NOMO-1 treated with dmso at 0.1 percent for 144 hours (cell line): Measurements from ENCODE around the gene RPS6KA3.
"Not testable (repeated sequence)": the region's sequence is repeated elsewhere in the genome, so short reads cannot be mapped to it uniquely, and the experiment has no call there.

Experiments used
- DNase-seq: peaks from one replicate; lab custom pipeline; 2025; ENCODE audit not compliant: unreplicated experiment; lab: John Stamatoyannopoulos, UW

The RPS6KA3 gene

DNA sequence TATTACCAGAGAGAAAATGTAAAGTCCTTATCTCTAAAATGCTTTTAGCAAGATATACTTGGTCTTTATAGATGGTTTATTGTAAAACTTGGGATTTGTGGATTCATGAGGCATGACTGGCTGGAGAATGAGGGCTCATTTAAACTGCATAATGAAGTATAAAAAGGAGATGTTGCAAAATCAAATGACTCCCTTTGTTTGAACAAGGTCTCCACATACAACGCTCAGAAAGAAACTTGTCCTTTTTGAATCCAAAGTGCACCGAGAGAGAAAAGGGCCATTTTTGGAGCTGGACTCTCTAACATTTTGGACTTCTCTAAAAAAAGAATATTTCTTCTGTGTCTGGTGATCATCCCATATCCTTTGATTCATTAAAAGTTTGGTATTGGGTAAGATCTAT lies 117.4 kb downstream of the RPS6KA3 start:
- DNase-seq = no peak

DNA sequence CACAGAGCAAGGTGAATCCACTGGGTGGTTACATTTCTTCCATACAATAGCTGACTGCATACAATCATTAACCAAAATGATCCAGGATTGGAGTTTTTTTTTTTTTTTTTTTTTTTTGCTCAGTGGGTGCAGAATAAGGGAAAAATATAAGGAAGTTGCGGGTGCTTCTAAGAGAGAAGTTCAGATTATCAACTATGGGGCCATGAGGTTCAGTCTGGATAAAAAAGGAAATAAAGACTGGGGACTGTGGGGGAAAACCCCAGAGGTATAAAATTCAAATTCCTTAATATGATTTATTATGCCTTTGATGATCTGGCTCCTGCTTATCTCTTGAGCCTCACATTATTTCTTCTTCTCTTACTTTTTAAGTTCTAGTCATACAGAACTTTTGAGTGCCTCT lies 119.1 kb downstream of the RPS6KA3 start:
- DNase-seq = peak; percentile 24

DNA sequence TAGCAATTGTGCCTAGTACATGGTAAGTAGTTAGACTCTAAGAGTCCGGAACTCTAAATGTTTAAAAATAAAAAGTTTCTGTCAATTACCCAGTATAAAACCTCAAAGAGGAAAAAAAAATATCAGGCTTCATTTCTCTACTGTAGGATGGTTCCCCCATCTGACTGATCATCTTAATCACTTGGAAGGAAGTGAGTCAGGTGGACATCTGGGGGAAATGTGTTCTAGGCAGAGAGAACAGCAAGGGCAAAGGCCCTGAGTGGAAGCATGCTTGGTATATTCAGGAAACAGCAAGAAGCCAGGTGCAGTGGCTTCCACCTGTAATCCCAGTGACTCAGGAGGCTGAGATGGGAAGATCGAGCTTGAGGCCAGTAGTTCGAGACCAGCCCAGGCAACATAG lies 122.2 kb downstream of the RPS6KA3 start:
- DNase-seq = no peak

DNA sequence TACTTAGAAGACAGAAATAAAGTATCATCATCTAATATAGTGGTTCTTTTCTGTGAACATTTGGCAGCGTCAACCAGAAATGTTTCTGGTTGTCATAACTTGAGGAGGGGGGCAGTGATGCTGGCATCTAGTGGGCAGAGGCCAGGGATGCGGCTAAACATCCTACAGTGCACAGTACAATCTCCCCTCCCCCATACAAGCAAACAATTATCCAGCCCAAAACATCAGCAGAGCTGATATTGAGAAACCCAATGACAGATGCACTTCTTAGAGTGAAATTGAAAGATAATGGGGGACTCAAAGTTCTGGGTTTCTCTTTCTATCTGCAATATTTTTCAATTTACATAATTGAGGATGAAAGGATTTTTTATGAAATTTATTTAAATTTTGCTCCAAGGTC lies 123.1 kb downstream of the RPS6KA3 start:
- DNase-seq = no peak

DNA sequence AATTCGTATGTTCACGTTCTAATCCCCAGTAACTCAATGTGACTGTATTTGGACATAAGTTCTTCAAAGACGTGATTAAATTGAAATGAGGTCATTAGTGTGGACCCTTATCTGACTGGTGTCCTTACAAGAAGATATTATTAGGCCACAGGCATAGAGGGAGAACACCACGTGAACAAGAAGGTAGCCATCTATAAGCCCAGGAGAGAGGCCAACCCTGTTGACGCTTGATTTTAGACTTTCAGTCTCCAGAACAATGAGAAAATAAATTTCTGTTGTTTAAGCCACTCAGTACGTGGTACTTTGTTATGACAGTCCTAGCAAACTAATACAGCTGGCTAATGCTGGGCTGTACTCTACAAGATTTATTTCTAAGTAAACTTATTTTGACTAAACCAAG lies 123.6 kb downstream of the RPS6KA3 start:
- no peak for DNase-seq

DNA sequence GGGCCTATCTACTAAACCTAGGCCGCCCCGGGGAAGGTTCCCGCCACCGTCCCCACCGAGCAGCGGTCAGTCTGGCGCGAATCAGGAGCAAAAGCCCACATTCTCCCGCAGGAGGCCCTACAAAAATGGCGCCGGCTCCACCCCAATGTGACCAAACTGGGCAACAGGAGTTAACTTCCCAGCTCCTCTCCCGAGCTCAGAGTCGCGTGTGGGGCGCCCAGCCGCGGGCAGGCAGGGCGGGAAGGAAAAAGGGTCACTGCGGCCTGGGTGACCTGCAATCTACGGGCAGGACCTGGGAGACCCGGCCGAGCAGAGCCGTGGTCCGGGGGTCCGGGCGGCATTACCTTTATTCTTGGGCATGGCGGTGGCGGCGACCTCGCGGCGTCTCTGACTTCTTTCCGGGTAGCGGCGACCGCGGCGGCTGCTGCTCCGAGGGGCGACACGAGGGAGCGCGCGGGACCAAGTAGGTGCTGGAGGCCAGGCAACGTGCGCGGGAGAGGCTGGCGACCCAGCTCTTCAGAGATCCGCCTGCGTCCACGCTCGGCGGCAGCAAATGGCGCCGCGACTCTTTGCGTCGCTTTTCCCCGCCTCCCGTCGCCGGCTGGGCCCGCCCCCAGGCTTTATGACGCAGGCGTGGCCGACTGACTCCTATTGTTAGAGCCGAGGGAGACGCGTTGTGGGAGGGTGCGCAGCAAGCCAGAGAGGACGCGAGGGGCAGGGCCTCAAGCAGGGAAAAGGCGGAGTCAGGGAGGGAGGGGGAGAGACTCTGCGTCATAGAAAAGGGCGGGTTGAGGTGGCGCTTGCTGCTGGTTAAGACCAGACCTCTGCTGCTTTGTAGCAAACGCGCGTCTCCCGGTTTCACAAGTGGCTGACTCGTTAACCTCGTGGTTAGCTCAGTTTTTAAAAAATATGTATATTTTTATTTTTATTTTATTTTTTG lies 125.2 kb downstream of the RPS6KA3 start, which contains the start of gene EIF1AX:
EIF1AX (minus strand) TSS at position 558 of the 940 bp plus-strand sequence; CDS start at position 360, 198 bp downstream.
- DNase-seq = peak; percentile 100

DNA sequence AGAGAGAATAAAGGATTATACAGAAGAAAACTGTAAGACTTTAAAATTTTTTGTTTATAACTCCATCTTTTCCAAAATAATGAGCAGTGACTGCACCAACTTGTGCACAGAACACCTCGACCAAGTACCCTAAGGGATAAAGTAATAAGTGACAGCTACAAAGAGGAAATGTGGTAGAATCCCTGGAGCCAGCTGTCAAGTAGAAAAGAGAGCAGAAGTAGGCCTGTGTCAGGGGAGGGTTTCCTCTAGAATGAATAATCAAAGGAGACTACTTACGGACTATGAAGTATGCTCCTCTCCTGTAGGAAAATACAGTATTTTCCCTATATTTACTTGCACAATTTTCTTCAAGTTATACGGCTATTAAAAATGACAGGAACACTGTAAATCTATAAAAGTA lies 126.3 kb downstream of the RPS6KA3 start:
- no peak for DNase-seq

DNA sequence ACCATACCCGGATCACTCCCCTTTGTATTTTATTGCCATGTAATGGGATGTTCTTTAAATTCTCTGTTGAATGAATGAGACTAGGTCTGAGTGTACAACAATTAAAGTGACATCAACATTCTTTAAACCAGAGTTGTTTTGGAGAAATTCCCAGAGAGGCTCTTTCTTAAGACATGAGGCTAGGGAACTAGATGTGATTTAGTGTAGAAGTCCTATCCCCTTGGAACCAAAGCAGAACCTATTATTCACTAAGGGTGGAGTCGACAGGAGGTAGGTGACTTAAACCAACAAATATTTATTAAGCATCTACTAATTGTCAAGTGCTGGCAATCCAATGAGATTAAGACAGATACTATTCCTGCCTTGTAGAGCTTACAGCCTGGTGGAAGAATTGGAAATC lies 126.7 kb downstream of the RPS6KA3 start:
- no peak for DNase-seq

DNA sequence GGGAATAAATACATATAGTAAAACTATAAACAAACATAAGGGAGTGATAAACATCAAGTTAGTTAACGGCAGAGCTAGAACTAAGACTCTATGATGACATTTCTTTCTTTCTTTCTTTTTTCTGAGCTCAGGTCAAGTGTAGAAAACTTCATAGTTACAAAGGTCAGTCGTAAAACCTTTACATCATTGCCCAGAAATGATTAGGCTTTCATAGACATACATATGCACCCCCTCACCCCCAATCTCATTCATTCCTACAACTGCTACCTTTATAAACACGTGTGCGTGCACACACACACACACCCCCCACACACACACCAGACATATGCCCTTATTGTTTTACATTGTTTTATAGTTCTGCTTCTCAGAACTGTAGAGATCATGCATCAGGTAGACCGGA lies 130.8 kb downstream of the RPS6KA3 start:
- DNase-seq = no peak

DNA sequence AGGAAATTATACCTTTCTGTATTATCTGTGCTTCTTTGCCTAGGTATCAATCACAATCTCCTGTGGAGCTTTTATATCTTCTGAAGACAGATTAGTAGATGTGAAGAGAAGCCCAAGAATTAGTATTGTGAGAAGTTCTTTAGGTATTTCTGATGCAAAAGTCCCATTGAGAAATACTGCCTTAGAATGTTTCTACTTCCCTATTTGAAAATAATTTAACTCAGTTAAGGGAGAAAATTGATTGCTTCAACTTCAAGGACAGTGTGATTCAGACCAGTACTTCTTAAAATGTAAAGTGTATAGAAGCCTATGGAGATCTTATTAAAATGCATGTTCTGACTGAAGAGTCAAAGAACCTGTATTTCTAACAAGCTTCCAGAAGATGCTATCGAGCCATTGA lies 134.0 kb downstream of the RPS6KA3 start:
- peak; percentile 48 for DNase-seq

DNA sequence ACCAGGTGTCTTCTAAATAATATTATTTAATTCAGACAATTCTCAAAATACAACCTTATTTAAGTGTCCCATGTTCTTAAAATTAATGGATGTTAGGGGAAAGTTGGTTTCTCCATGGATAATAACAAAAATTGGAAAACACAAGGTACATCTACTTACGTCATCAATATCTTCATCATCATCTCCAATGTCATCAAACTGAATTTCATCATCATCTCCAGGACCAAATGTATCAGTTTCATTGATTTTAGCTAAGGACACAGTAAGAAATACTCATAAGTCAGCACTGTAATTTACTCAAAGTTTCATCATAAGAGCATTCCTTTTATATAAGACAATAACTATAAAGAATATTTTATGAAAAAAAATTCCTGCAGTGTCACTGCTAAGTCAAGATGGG lies 136.4 kb downstream of the RPS6KA3 start:
- DNase-seq = no peak

DNA sequence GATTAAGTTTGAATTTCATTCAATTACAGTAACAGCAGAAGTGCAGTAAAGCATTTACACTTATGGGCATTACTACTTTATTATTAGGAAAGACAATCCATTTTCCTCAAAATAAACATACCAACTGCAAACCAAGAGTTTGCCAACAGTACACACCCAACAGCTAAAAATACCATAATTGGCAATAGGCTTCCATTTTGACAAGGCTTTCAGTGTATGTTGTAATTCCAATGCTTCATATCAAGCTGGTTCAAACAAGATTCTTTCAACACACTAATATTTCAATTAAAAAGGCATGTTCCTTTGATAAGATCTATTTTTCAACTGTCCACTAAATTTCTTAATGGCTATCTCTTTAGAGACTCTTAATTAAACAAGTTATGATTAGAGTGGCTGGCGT lies 137.2 kb downstream of the RPS6KA3 start:
- DNase-seq = no peak

DNA sequence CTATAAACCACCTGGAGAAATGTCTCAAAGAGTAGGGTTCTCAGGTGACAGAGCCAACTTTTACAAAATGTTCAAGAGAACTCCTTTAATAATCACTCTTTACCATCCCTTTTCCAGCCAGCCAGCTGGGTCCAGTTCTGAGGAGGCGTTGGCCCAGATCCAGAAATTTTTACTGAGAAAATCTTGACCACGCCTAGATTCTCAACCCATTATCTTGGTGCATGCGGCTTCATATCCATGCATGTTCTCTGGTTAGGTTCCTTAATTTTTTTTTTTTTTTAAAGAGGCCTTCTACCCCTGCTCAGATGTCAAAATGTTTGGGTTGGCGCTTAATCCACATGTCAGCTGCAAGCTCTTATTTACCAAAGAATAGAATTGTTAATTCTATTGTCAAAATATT lies 138.0 kb downstream of the RPS6KA3 start:
- DNase-seq = no peak

DNA sequence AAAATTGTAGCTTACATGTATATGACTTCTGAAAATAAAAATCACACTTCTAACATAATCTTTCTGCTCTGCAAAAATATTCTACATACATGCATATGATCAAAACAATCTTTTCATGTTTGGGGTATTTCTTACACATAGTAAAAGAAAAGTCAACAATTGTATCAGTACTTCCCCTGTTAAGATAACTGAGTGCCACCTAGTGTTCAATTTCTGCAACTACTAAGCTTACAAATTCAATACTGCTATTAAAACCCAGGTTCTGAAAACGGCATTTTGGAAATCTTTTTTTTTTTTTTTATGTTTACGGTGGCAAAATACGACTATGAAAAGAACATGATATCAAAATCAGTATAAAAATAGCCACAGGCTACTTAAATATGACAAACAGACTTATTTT lies 139.3 kb downstream of the RPS6KA3 start:
- not testable (repeated sequence) for DNase-seq

DNA sequence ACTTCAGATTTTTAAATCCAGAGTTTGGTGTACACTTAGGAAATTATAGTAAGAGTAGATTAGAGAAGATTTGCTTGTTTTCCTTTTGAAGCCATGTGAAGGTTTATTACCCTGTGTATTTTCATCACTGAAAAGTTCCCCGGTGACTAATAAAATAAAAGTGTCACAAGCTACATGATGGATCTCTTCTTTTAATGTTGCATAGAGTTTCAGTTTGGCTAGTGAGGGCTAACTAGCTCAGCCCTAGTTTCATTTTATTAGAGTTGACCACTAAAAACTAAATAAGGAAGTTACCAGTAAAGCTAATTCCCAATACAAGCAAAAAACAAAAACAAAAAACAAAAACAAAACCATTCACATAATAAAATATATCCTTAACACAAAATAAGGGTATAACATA lies 139.9 kb downstream of the RPS6KA3 start:
- DNase-seq = not testable (repeated sequence)

DNA sequence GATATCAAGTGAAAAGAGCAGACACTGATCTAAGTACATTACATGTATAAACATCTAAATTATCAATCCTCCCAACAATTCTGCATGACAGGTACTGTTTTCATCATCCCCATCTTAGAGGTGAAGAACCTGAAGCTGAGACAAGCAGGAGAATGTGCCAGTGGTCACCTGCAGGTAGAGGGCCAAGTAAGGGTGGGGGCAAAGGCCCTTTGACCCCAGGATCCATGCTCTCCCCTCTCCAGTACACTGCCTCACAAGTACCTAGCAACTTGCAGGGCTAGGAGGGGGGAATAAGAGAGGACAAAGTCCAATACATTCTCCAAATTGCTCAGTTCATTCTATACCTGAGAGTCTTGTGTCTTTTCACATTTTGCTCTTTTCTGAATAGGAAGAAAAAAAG lies 141.7 kb downstream of the RPS6KA3 start:
- DNase-seq = no peak

DNA sequence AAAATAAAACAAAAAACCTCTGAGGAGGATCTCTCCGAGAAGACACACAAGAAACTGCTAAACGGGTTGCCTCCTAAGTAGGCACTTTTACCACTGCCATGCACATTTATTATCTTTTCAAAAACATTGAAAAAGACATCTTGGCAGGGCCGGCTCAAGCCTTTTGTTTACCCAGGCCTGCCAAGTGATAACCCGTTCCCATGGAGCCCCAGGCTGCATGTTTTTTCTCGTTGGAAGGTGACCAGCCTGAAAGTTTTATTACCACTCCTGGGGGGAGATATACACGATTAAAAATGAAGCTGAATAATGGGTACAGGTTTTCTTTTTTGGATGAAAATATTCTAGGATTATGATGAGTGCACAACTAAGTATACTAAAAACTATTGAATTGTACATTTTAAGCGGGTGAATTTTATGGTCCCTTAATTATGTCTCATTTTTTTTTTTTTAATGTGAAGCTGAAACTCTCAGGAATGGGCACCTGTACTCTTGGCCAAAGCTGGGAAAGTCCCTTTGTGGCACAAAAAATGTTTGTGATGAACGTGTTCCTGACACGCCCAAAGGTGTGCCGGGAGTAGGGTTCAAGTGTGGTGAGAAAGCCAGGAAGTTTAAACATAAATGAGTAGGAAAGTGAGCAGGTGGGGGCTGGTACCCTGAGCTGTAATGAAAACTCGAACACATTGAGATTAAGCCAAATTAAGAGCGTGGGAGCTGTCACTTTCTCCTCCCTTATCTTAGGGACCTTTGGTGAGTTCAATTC lies 148.5 kb downstream of the RPS6KA3 start:
- no peak for DNase-seq

DNA sequence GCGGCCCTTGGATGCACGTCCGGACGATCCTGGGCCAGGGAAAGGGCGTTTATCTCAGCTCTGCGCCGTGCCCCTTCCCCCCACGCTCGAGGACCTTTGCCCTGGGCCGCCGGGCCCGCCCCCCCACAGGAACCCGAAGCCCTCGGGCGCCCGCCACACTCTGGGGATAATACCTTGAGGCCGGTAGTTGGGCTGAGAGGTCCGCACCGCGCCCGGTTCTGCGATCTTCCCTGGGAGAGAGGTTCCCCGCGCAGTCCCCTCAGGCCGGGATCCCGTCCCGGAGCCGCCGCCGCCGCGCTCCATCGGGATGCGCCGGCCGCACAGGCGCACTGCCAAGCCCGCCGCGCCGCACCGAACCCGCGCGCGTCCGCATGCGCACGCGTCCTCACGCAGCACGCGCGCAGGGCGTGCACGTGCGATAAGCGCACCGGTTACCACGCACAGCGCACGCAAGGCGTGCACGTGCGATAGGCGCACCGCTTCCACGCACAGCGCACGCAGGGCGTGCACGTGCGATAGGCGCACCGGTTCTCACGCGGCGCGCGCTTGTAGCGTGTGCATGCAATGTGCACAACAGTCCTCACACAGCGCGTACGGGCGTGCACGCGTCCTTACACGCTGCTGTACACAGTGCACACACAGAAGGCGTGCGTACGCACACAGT lies 150.0 kb downstream of the RPS6KA3 start, which contains the start of gene MAP7D2:
MAP7D2 (minus strand) TSS at position 331 of the 664 bp plus-strand sequence; CDS start at position 303, 28 bp downstream.
- DNase-seq = no peak

DNA sequence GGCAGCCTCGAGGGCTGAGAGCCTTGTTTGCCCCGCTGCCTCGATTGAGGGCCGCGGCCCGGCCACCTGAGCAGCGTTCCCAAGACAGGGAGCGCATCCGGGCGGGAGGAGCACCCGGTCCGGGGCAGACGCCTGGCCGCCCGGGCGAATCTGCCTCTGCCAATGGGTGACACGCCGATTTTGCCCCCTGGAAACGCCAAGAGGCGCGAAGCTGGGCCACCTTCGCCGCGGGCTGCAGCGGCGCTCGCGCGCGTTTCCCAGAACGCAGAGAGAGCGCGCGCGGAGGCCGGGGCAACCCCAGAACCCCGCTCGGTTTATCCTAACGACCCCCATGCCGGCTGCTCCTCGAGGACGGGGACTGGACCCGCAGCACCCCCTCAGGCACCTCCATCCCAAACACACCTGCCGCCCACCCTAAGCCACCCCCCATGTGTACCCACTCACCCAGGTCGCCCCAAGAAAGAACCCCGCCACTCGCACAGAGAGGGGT lies 150.6 kb downstream of the RPS6KA3 start:
- no peak for DNase-seq

DNA sequence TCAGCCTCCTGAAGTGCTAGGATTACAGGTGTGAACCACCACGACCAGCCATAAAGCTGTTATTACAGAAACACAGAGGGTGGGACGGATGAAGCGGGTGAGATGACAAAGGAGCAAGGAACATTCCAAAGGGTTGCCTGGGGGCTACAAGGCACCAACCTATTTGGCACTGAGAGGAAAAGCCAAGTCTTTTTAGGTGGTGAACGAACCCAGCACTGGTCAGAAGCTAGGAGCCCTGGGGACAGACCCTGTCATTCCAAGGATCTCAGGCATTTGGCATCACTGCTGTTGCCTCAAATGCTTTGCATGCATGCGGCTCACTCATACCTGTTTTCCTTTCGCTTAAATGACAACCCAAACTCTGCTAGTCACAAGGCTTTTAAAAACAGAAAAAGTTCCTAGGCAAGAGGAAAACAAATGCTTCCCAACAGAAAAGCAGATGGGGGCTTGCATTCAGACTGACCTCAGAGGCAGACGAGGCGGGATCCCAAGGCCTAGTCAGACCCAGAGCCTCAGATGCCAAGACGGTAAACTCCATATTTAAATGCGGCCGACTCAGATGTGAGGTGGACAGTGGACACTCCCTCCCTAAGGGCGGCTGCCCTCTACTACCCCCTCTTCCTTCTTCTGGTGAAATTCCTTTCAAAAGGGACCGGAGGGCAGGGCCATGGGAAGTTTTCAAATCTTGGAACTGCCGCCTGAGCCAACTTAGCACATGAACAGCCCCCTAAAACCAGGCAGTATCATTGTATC lies 154.5 kb downstream of the RPS6KA3 start:
- DNase-seq = no peak
